Medulla oblongata (tissue), 1 donor: ENCODE results near the gene EML6.
A peak's percentile ranks its signal among the peaks of the same experiment; 100 is the strongest.

Experiments used
- DNase-seq: peaks from one replicate; pipeline ENCODE4 v3.0.0-alpha.2; 2015; ENCODE audit errors: extremely low spot score

Gene EML6

DNA sequence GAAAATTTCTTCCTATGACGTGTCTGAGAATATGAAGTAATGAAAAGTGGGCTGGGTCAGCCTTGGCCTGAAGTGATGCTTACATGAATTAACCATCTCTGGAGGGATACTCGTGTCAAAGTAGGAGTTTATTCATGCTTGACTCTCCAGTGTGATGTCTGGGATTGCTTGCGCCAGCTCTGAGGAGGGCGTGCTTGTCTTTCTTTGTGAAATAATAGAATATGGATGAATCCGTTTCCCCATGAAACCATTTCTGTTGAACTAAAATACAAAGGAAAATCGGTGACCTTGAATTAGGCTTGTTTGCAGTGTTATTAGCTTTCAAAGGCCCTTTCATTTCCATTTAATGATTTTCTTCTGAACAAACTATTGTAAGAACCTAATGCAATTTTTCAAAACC, 77.9 kb downstream of the EML6 start:
- no peak for DNase-seq

GRCh38 chr2:54803783-54804751, 80.6 kb downstream of the EML6 start:
- DNase-seq: no peak

GRCh38 chr2:54805255-54805654, 81.8 kb downstream of the EML6 start:
- no peak for DNase-seq

- DNase-seq: no peak
These were observed 83.5 kb downstream of the EML6 start for GRCh38 chr2:54806975-54807374.

DNA sequence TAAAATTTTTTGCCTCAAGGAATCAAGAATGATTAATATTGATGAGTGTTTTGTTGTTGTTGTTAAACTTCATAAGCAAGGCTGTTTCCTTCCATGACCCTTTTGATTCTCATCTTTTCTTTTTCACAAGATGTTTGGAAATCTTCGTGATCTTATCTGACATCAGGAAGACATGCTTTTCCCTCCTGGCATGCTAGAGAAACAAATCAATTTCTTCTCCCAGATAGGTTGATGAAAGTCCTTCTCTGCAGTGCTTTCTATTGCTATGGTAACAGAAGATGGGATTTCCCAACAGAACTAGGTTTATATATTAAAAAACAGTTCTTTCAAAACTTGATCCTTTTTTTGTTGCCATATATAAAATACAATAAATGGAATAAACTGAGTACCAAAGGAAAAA, 85.2 kb downstream of the EML6 start:
- no peak for DNase-seq

DNA sequence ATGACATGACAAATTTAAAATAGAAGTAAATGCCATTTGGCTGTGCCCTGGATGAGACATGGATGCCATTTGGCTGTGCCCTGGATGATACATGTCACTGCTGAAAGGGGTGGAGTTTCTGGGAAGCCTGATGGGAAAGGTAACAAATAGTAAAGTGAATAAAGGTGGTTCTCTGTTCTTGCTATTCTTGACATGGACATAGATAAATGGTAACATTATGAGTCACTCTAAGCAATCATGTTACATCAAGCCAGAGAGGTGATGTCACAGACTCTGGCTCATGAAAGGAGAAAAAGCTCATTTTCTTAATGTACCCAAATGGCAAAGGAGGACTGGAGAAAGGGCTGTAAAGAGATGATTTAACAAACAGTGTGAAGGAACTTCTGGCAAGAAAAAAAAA, 86.4 kb downstream of the EML6 start:
- DNase-seq: no peak

DNA sequence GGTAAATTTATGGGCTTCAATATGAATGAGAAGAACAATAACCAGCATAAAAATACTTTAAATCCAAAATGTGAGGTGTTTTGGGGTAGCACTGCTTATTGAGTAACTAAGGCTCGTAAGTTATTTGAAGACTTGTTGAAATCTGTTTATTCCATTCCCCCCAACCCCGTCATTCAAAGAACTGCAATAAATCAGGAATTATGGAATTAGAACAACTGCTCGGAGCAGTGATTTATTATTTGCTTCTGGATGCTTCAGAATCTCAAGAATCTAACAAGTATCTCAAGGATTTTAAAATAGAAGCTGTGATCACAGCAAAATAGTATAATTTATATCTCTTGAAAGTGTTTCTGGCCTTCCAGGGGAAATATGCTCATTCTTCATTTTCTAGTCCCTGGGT, 86.8 kb downstream of the EML6 start:
- no peak for DNase-seq

DNA sequence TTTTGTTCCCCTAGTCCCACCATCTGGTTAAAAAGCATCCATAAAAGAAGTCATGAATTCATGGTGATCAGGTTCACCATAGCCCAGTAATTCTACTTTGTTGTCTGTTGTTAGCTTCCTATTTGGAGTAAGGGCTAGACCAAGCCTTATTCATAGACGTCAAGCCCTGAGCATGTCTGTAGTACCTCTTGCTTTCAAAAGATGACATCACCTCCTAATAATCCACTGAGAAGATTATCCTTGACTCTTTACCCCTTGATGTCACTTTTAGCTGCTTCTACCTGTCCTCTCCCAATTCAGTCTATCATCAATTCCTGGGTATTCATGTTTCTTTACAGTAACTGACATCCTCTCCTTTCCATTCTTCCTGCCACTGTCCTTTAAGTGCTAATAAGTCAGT, 90.1 kb downstream of the EML6 start:
- DNase-seq: no peak

- no peak for DNase-seq
These were observed 91.1 kb downstream of the EML6 start for GRCh38 chr2:54814389-54815147.

DNA sequence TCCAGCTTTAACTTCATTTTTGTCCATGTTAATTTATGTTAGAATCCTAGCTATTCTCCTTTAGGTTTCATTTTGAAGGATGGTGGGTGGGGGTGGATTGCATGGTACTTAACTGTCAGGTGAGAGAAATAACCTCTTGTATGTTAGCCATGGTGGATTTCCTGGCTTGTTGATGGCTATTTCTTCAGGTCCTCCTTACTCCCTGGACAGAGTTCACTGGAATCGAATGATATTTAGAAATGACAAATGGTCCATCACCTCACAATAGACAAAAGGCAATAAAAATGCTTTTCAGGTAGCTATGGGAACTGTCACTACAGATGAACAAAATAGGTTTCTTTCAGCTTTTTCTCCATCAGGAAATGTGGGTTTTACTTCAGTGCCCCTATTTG, 91.7 kb downstream of the EML6 start:
- no peak for DNase-seq

DNA sequence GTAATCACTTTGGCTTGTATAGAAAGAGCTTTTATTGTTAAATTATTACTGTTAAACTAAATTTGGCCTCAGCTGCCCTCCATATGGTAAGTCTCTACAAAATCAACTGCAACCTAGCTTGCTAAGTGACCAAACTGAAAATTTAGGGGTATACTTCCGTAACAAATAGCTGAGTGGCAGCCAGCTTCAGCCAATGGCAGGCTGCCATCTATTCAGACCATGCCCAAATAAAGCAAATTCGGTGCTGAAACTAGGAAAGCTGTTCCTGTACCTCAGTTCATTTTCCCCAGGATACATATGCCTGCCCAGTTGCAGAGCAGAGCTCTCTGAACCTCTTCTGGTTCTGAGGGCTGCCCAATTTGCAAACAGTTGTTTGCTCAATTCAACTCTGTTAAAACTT, 94.8 kb downstream of the EML6 start:
- no peak for DNase-seq

DNA sequence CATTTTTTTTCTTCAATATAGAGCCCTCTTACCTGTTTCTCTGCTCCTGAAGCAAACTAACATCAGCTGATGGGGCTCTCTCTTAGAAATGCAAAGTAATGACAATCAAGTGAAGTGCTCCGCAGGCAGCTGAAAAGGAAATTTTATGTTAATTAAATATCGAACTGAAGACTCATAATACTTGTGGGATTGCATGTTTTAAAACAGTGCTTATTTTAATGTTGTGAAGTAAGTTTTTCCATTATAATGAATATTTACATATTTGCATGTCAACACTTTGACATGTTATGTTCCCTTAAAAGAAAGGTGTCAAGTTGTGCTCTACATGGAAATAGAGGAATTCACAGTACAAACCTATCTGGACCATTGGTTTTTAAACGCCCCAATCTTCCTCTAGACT, 97.1 kb downstream of the EML6 start:
- DNase-seq: no peak

GRCh38 chr2:54824567-54824966, 101.1 kb downstream of the EML6 start:
- no peak for DNase-seq

DNA sequence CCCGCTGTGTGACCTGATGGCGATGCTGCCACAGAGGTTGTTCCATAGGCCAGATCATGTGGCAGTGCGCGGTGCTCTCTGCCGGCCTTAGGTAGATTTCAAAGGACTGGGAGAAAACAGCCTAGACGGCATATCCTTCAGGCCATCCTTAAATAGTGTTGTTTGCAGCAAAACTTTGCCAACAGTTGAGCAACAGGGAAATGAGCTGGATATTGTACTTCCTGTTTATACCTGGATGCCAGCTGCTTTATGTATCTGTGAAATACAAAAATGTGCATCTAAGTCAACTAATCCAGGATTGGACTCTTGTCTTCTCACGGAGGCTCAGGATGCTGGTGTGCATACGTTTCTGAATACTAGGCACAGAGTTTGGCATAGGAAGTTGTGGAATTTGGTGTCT, 107.1 kb downstream of the EML6 start:
- no peak for DNase-seq

DNA sequence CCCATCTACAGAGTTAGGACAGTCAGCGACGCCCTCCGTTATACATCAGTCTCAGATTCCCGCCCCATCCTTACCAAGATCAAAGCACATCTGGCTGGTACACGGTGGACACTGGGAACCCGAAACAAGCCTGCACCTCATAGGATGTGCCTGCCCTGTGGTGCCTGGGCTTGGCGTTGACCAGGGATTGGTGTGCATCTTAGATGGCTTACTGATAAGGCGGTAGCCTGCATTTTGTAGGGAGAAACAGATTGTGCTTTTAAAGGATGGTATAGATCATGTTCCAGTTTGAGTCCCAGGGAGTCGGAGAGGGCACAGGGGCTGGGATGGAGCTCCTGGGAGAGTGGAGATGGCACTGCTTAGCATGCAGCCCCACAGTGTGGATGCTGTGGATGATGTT, 108.0 kb downstream of the EML6 start:
- no peak for DNase-seq

DNA sequence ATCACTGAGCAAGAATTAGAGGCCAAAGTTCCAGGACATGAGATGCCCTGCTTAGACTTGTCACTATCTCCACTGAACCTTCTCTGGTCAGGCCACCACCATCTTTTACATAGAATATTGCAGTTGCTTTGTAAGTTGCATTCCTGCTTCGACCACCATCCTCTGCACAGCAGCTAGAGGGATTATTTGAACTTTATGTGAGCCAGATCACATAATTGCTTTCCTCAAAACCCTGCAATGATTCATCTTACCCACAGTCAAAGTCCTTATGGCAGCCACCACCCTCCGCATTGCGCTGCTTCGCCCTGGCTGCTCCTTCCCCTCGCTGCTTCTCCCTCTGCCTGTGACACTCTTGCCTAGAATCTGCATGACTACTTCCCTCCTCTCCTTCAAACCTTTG, 111.3 kb downstream of the EML6 start:
- no peak for DNase-seq

- no peak for DNase-seq
These were observed 113.0 kb downstream of the EML6 start for GRCh38 chr2:54836477-54836876.

DNA sequence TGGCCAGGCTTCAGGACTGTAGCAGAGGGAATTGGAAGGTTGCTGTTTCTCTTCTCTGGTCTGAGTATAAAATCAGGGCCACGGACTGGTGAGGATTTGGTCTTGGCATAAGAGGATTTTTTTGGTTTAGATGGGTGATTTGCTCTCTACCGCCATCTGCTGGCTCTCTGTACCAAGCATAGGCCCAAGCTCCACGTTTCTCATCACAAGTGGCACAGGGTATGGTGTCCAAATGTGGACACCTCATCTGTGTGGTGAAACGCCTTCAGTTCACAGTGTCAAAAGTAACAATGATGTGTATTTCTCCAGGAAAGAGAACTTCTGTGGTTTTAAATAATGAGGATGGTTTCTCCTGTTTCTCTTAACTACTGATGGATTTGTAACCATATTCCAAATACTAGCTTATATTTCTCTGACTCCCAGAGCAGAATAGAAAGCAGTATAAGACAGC, 115.1 kb downstream of the EML6 start:
- peak; percentile 86 for DNase-seq

GRCh38 chr2:54839461-54840255, 116.2 kb downstream of the EML6 start:
- peak; percentile 56 for DNase-seq

DNA sequence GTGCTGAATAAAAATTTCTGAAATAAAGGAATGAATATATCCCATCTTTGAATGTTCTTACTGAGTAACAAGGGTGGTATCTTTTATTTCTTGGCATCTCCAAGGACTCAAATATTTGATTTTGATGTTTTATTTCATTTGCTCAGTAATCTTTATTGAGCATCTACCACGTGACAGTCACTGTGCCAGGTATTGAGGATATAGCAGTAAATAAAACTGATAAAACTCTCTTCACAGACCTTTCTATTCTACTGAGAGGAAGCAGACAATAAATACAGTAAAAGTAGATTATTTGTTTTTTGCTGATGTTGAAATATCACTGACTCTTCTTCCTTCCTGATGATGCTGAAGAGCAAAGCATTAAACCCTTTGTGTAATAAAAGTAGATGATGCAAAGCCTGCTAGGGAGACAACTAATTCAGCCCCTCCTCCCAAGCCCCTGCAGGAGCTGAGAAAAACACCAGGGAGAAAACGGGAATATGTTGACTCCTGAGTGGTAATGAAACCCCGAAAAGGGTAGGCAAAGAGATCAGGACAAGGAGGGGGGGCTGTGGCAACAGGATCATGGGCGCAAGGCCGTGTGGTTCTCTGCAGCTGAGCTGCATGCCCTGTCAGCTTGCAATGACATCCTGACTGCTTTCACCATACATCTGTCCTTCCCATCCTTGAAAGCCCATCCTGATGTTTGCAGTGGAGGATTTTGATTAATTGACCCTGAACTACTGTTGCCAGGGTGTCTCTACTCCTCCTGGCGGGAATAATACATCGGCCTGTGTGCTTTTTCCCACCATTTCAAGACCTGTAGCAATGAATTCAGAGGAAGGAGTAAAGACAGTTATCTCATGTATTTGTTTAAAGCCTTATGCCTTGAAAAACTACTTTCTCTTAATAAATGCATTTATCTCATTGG, 117.4 kb downstream of the EML6 start:
- no peak for DNase-seq

DNA sequence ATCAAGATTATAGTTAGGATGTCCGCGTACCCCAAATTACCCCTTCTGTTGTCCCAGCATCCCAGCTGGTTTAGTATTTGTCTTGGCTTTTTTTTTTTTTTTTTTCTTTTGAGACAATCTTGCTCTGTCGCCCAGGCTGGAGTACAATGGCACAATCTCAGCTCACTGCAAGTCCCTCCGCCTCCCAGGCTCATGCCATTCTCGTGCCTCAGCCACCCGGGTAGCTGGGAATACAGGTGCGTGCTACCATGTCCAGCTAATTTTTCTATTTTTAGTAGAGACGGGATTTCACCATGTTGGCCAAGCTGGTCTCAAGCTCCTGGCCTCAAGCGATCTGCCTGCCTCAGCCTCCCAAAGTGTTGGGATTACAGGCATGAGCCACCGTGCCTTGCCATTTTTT, 118.0 kb downstream of the EML6 start:
- DNase-seq: peak; percentile 27
